B cell (primary cell): ENCODE data around the gene FAM72C.
"Not testable (repeated sequence)": the region's sequence is repeated elsewhere in the genome, so short reads cannot be mapped to it uniquely, and the experiment has no call there.

Experiments
- CTCF ChIP-seq: fragments of 200-600 bp; IDR thresholded peaks from one replicate; pipeline ENCODE4 v1.8.0; 2022; ENCODE audit warnings: antibody characterized with exemption, mild to moderate bottlenecking
- EZH2 ChIP-seq: IDR thresholded peaks from 2 replicates; pipeline ENCODE4 v1.6.1; 2012; ENCODE audit warnings: borderline replicate concordance, low read depth, mild to moderate bottlenecking, moderate library complexity, low read length; ENCODE audit not compliant: insufficient read depth, poor library complexity, severe bottlenecking

DNA sequence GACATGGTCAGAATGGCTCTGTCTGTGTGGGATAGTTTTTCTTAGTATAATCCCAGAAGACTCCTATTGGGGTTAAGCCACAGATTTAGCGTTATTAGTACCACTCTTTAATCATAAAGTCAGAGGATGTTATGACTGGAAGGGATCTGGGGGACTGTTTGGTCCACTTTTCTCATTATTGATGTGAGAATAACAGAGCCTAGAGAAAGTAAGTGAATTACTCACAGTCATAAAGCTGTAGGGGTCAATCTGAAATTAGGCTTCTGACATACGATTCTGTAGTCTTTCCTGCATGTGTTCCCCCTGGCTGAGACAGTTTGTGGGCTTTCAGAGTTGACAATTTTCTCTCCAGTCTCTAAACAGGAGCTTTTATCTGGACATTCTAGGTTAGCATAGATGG is 47.3 kb upstream of the FAM72C start:
- TF ChIP-seq CTCF, EZH2: not testable (repeated sequence)
